ENCODE data around the gene SUV39H2.
"Not testable (repeated sequence)": the region's sequence is repeated elsewhere in the genome, so short reads cannot be mapped to it uniquely, and the experiment has no call there.

Gene SUV39H2

DNA sequence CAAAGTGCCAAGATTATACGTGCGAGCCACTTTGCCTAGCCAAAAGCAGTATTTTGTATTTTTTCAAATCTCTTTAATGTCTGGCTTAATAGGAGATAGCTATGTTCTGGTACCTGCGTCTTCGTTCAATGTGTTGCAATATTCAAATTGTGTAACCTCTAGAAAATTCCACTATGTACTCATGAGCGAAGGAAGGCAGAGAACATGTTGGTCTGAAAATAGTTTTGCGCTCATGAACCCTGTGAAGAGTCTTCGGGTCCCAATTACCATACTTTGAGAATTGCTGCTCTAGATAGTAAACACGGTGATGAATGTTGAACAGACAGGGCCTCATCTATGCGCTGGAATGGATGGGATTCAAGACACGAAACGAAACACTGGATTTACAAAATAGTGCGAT, 2.7 kb upstream of the SUV39H2 start:
- no peak for DNase-seq

DNA sequence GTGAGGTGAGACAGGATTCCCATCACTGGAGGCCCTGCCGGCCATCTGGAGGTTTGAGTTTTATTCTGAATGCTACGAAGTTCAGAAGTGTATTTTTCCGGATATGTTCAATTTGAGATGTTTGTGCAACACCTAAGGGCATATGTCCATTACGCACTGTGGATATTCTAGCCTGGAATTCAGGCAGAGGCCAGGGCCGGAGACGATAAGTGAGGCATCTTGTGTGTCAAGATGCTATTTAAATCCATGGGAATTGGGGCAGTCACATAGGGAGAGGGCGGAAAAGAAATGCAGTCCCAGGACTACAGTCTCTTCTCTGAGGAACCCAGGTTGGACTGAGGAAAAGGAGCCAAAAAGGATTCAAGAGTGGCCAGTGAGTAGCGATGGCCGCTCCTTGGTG, 1.9 kb upstream of the SUV39H2 start:
- DNase-seq = no peak

DNA sequence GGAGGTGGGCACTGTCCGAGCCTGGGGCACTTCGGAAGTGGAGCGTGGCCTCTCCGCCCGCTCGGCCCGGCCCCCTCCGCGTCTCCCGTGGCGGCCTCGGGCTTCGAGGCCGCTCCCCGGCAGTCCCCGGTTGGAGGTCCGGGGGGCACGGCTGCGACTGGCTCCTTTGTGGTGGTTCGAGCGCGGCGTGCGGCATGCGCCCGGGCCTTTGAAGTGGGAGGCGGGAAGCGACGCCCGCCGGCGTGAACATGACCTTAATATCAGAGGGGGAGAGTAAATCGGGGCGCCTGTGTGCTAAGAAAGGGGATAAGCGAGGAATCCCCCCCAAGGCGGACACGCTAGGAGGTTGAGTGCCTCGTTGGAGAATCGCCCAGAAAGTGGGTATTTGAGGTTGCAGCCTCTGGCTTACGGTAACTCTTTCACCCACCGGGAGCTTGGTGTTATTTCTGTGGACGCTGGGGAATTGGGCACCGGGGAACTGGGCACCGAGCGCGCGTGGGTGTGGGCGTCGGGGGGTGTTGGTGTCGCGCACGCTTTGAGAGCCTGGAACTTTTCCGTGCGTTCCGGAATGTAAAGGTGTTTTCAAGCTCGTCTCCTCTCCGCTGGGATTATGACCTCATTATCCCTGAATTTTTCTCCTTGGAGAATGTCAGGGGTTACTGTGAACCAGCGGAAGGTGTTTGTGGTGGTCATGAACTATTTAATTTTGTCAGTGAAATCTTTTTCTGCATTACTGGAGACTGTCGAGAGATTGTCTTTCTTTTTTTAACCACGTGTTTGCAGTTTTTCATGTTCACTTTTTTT, 660 bp downstream of the SUV39H2 start:
- DNase-seq = peak; percentile 7 to 40

DNA sequence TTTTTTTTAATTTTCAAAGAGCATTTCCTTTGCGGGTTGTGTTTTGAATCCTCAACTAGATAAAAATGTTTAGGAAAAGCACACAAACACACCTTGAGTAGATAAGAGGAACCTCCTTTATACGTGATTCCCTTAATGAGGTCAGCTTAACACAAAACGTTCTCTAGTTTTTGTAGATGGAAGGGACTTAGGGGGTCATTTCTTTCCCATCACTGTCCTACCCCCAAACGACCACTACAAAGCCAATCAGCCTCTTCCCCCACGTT, 1.2 kb downstream of the SUV39H2 start:
- no peak for DNase-seq

DNA sequence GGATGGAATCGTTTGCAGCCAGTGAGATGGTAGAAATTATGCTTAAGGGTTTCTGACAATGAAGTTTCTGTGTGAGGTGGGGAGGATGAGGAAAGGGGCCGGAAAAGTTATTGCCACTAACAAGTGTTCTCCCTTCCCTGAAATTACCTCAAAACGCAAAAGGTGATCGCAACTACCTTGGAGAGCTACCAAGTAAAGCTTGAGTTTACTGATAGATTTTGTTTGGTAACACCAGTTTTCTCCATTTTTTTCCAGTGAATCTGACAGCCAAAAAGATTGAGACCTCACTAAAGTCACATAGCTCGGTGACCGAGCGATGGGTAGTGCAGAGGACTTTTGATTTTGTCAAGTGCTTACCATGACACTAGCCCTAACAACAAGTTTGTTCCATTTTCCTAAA, 1.6 kb downstream of the SUV39H2 start:
- no peak for DNase-seq

DNA sequence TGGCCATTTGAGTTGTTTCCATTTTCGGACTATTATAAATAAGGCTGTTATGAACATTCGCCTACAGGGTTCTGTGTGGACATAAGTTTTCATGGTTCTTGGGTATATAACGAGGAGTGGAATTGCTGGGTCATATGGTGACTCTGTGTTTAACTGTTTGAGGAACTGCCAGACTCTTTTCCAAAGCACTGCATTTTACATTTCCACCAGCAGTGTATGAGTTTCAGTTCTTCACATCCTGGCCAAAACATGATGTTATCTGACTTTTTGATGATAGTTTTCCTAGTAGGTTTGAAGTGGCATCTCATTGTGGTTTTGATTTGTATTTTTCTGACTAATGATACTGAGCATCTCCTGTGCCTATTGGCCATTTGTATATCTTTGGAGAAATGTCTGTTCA, 5.4 kb downstream of the SUV39H2 start:
- DNase-seq = no peak

DNA sequence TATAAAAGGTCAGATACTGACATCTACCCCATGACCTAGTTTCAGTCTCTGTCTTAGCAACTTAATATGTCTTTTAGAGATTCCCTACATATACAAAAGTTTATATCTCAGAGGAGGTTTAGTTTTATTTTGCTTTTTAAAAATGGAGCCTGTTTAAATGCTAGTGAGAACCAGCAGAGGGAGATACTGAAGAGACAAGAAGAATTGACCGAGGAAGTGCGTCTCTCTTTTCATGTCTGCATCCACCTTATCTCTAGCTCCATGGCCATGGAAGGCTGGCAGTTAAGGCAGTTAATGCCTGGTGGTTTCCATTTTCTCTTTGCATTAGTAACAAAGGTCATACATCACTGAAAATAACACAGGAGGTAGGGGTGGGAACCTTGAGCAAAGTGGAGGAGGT, 10.7 kb downstream of the SUV39H2 start:
- DNase-seq = no peak

DNA sequence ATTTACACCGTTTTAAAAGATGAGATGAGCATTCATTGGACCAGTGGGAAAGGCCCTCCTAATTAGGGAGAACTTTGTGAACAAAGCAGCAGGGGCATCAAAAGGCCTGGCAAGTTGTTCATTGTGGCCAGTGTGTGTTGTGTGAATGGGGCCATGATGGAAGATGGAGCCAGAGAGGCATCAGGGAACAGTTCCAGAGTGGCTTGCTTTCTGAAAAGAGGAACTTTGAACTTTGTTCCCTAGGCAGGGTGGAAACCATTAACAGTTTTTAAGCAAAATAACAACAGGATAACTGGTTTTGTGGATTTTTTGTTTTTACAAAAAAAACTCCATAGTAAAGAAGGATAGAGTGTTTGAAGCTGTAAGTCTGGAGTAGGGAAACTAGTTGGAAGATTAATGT, 12.5 kb downstream of the SUV39H2 start:
- no peak for DNase-seq

DNA sequence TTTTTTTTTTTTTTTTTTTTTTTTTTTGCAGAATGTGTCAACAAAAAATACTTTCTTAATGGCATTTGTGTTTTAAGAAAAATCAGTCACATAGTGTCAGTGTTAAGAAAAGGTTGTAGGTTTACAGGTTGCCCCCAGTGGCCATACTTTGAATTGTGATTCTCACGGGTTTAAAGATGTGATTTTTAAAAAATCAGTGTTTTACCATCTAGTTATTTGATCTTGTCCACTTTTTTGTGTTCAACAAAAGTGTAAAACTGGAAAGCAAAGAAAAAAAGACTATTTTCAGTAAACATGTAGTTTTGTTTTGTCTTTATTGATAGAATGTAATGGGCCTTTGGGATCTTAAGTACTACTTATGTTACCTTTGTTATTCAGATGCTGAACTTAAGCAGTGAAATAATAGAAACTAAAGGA, 25.7 kb downstream of the SUV39H2 start:
- peak; percentile 9 to 38 for DNase-seq

DNA sequence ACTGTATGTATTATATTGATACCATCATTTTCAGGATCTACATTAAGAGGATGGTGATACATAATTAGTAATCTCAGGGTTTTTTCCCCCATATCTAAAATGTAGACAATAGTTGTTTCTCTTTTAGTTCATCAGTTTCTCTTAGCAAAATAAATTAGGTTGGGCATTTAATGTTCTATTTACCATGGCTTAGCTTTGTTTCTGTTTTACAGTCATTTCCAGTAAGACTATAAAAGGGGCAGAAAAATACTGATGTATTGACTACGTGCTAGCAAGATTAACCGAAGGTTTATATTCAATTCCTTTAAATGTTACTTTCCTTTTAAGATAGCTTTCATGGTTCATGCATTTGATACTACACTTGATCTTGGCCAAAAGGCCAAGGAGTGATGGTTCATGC, 26.2 kb downstream of the SUV39H2 start:
- DNase-seq = no peak

DNA sequence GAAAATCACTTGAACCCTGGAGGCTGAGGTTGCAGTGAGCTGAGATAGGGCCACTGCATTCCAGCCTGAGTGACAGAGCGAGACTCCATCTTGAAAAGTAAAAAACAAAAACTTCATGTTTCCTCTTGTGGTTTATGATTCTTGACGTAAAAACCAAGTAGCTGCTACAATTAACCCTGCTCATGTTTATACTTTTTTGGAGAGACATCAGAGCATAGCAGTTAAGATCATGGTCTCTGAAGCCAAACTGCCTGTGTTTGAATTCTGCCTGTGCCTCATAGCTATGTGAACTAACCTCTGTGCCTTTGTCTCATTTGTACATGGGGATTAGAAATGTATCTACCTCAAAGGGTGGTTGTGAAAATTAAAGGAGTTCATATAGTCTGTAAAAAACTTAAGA, 27.2 kb downstream of the SUV39H2 start:
- DNase-seq = no peak

DNA sequence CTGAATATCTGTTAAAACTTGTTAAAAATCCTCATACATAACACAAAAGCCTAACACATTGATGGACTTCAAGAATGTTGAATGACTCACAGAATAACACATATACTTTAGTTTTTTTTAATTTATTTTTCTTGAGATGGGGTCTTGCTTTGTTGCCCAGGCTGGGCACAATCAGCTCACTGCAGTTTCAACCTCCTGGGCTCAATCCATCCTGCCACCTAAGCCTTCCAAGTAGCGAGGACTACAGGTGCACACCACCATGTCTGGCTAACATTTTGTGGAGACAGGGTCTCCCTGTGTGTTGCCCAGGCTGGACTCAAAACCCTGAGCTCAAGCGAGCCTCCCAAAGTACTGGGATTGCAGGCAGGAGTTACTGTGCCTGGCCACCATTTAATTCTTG, 28.1 kb downstream of the SUV39H2 start:
- DNase-seq = no peak

DNA sequence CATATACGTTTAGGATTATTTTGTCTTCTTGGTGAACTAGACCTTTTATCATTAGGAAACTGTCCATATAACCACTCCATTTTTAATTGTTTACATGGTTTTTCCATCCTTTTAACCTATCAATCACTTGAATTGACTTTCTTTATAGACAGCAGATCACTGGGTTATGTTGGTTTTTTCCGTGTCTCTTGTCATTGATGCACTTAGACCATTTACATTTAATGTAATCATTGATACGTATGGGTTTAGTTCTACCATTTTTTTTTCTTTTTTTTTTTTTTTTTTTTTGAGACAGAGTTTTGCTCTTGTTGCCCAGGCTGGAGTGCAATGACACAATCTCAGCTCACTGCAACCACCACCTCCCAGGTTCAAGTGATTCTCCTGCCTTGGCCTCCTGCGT, 28.9 kb downstream of the SUV39H2 start:
- not testable (repeated sequence) for DNase-seq

DNA sequence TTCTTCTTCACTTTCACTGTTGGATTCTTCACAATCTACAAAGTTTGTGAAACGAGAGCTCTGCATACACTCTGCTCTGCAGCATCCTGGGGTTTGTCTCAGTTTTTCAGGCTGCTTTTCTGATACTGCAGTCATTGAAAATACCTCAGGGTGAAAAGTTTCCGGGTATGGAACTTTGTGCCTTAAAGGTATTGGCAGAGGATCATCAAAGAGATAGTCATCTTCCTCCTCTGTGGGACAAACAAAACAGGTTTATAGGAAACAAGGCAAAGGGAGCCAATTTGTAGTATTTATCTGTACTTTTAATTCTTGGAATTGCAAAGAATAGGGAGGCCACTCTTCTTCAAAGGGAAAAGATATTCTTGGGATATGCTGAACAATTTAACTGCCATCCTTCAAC, 30.4 kb downstream of the SUV39H2 start:
- DNase-seq = no peak

DNA sequence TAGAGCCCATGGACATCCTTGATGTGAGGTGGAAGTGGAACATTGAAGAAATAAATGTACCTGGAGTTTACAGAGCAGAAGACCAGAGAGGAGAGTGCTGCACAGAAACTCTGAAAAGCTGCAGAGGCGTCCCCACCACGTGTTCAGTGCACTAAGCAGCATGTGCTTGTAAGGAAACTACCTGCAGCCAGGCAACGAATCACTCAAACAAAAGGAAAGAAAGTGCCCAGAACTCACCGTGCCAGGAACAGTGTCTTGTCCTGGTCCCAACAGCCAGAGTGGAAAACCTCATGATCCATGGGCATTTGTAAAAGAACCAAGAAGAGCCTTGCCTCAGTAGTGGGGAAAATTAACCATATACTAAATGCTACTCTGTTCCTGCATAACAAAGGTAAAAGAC, 32.3 kb downstream of the SUV39H2 start:
- no peak for DNase-seq

DNA sequence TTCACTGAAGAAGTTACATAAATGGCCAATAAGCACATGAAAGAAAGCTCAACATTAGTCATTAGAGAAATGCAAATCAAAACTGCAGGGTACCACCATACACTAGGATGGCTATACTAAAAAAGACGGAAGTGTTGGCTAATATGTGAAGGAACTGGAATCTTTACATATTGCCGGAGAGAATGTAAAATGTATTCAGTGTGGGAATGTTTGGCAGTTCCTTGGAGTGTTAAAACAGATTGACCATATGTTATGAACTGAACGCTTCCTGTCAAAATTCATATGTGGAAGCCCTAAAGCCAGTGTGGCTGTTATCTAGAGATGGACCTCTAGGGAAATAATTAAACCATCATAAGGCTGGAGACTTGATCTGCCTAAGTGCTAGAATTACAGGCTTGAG, 33.1 kb downstream of the SUV39H2 start:
- no peak for DNase-seq

DNA sequence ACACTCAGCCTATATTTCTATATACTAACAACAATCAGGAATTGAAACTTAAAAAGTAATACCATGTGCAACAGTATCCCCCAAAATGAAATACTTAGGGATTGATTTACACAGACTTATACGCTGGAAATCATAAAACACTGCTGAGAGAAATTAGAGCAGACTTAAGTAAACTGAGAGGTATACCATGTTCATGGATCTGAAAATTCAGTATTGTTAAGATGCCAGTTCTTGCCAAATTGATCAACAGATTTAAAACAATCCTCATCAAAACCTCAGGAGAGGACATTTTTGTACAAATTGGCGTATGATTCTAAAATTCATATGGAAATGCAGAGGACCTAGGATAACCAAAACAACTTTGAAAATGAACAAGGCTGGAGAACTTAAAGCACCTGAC, 37.9 kb downstream of the SUV39H2 start:
- DNase-seq = no peak

DNA sequence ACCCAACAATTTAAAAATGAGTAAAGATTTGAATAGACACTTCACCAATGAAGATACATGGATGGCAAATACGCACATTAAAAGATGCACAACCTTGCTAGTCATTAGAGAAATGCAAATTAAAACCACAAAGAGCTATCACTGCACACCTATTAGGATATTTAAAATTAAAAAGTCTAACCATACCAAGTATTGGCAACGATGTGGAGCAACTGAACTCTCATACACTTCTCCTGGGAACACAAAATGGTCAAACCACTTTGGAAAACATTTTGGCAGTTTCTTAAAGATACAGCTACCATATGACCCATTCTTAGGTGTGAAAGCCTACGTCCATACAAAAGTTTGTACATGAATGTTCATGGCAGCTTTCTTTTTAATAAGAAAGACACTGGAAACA, 39.2 kb downstream of the SUV39H2 start:
- DNase-seq = no peak

DNA sequence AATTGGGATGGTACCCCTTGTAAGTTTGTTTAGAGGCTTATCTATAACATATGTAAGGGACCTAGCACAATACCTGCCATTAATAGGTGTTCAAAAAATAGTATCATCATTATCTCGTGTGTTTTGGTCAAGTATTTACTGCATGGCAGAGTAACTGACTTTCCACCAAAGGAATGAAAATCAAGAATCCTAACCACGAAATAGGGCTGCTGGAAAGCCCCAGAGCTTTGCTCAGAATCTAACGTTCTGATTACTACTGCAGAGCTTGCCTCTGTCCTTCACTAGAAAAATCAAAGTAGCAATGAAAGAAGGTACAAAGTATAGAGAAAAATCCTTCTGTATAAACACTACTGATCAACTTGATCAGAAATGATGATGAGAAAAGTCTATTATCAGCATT, 40.3 kb downstream of the SUV39H2 start:
- DNase-seq = no peak

DNA sequence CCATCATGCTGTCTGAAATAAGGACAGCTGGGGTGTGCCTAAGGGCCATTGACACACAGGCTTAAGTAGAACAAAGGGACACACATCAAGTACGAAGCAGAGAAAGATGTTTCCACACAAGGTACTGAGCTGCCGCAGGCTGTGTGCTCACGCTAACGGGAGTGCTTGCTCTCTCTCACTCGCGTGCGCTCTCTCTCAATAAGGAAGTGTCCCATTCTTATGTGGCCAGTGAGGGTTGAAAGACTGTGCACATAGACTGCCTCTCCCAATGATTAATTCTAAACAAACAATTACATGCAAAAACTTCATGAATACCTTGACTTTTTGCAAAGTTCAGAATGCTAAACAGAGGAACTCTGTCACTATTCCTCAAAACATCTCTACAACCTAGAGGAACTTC, 45.3 kb downstream of the SUV39H2 start:
- DNase-seq = no peak

DNA sequence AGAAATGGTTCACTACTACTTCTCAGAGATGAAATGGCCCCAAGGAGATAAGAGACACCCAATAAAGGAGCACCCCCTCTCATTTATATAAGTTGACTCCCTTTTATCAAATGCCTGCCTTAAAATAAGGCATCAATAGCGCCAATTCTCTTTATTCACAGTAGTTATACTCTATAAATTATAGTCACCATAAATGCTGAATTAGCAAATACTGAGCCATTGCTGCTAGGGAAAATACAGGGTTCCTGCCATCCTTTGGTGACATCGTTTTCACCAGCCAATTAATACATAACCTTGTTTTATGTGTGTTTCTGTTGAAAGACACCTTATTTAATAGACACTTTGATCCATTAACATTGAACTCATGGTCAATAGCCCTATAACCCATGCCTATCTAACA, 46.6 kb downstream of the SUV39H2 start:
- no peak for DNase-seq

DNA sequence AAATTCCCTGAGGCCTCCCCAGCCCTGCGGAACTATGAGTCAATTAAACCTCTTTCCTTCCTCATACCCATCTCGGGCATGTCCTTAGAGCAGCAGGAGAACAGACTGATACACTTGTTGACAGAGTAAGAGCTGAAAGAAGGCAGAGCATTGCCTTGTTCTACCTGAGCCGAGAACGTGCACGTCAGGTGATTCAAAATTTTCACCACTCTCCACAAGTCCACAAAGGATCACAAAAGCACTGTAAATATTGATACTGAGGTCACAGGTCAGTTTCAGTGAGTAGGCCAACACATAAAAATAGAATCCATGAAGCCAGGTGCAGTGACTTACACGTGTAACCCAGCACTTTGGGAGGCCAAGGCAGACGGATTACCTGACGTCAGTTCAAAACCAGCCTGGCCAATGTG, 47.4 kb downstream of the SUV39H2 start:
- DNase-seq = no peak

DNA sequence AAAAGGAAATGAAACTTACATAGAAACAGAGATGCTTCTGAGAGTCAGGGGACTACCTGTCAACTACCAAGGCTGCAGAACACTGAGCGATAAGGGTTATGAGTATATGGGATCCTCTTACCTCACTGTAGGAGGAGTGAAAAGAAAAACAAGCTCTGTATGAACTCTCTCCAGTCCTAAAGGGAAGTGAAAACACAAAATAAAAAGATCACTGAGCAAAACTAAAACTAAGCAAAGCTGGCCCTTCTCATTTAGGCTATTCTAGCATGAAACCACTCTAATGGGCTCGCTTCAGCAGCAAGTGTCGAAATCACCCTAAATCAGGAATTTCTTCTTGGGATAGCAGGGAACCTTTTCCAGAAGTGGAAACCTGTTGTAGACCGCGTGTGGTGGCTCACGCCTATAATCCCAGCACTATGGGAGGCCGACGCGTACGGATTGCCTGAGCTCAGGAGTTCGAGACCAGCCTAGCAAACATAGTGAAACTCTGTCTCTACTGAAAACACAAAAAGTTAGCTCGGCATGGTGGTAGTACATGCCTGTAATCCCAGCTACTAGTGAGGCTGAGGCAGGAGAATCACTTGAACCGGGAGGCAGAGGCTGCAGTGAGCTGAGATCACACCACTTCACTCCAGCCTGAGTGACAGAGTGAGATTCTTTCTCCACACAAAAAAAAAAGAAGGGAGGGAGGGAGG, 48.2 kb downstream of the SUV39H2 start:
- no peak for DNase-seq

DNA sequence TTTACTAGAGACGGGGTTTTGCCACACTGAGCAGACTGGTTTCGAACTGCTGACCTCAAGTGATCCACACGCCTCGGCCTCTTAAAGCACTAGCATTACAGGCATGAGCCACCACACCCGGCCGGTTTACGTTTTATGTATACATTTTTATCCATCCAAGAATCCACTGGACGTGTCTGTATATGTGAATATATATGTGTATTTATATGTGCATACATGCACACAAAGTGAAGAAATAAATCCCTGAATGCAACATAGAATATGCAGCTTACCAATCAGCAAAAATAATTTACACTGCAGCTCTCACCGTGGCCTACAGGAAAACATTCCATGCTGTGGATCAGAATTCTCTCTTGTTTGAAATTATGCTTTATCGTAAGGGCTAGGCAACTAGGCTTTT, 51.9 kb downstream of the SUV39H2 start:
- DNase-seq = no peak

DNA sequence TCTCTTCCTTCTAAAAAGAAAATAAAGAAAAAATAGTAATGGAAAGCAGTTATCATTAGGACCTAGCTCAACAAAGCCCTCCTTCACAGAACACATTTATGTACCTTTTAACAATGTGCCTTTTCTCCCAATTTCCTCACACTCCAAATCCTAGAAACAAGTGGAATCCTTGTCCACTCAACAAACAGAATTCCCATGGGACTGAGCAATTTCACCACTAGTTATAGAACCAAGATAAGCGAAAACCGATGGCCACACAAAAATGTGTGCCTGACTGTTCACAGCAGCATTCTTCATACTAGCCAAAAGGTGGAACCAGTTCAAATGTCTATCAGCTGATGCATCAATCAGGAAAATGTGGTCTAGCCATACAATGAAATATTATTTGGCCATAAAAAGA, 57.9 kb downstream of the SUV39H2 start:
- no peak for DNase-seq

Measured in CD4-positive, alpha-beta T cell treated with Interleukin-1 beta for 1 hour (primary cell).